Hematopoietic multipotent progenitor cell treated with erythropoietin and hydrocortisone succinate and interleukin-3 and kit ligand, for 15 days (in vitro differentiated cells): ENCODE measurements around the gene FAM72D.
"Not testable (repeated sequence)": the region's sequence is repeated elsewhere in the genome, so short reads cannot be mapped to it uniquely, and the experiment has no call there.

ENCODE experiments used
- DNase-seq: peaks from one replicate; pipeline ENCODE4 v3.0.0-alpha.2; 2015; ENCODE audit warnings: low spot score

The FAM72D gene

DNA sequence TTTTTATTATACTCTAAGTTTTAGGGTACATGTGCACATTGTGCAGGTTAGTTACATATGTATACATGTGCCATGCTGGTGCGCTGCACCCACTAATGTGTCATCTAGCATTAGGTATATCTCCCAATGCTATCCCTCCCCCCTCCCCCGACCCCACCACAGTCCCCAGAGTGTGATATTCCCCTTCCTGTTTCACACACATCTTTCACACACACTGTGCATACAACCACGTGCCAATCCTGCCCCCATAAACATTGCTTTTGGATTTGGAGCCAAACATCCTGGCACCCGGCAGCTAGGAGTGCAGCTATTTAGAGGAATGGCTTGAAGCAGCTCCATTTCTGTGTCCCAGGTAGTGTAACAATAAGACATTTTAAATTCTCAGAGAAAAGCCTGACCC is 51.4 kb downstream of the FAM72D start:
- not testable (repeated sequence) for DNase-seq

DNA sequence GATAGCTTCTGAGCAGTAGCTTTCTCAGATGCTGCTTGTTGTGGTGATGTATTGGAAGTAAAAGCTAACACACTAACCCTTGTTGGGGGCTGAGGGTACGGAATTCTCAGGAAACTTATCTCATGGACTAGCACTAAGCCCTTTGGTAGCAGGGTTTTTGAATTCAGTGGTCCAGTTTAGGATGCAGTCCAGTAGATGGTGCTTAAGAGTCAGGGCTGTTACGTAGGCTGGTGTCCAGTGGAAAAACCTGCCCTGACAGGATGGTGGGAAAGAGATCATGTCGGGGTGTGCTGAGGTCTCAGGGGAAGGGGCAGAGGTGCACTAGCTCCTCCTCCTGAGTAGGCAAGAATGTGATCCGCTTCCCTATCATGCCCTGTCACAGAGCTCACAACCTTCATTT is 59.6 kb downstream of the FAM72D start:
- not testable (repeated sequence) for DNase-seq

DNA sequence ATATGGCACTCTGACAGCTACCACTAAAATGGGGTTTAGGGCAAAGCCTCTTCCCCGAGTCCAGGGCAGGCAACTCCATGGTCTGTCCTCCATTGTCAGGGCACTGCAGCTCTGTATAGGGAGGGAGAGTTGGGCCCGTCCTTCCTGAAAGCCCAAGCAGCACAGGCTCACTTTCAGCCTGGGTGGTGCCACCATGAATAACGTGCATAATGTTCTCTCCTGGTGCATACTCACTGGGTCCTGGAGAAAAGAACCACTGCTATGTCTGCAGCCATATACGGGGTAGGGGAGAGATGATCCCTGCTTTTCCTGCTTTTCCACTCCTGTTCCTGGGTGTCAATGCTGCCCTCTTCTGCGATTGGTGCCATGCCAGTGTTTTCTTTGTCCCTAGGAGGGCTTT is 60.1 kb downstream of the FAM72D start:
- not testable (repeated sequence) for DNase-seq

DNA sequence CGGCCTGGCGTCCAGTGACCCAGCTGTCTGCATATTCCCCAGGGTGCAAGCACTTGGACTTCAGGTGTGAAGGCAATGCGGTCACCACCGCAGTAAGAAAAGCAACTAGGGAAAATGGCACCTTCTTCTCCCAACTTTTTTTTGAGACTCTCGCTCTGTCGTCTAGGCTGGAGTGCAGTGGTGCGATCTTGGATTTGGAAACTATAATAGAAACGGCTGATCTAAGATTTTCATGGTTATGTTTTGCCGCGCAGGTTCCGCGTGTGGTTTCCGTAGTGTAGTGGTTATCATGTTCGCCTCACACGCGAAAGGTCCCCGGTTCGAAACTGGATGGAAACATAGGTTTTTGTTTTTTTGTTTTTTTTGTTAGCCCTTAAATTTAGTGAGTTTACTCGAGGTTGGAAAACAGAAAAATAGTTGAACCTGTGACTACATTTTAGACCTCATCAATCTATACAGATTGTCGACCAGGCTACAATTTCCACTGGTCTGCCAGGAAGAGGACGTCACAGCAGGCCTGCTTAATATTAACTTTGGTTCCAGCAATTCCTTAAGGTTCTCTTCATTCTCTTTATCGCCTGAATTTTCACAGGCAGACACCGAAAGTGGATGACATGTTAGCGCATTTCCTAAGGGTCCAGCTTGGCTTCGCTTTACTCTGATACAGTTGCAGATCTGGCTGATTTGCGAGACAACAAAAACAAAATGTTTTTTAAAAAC is 61.3 kb downstream of the FAM72D start:
- peak; percentile 50 for DNase-seq

DNA sequence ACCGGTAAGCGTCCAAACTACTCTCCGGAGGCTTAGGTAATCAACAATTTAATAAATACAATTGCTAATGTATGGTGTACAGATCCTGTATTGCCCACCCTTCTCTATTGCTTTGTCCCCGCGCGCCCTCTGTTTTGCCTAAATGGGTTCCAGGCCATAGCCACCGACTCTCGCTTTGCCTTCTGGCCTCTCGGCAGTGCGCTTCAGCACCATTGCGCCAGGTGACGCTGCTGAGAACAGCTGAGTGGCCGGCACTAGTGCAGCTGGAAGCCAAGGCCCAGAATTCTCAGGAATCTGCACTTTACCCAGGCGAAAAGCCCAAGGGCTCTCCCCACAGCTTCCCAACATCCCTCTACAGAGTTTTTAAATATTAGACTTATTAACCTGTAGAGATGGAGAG is 61.9 kb downstream of the FAM72D start:
- not testable (repeated sequence) for DNase-seq

DNA sequence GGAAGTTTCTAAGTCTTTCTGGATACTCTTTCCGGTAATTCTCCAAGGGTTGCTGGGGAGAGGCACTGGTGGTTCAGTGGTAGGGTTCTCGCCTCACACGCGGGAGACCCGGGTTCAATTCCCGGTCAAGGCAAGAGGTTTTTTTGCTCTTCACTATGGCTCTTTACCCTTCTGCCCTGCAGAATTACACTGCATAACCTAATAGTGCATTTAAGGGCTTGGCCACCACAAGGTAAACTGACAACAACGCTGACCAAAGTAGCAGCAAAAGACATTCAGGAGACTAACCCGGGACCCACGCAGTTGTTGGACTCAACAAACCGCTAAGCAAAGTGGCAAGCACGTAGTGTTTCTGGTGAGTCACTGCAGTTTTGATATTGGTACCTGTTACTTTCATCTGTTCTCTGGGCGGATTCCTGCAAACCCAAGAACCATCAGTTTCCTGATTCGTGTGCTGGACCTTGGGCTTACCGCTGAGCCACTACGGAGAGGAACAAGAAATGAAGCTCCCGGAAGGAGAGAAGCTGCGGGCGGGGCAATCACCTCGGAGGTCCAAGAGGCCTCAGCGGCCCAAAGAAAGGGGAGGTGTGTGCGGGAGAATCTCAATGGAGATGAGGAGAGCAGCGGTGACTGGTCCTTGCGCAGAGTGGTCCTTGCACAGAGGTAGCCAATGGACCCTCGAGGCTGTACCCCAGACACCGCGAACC is 65.4 kb downstream of the FAM72D start:
- not testable (repeated sequence) for DNase-seq
